Heart left ventricle (tissue), 16 donors: ENCODE results near the gene SOS1. TPM values are rescaled to one million over a fixed set of nuclear protein-coding genes. Genes with fewer than 3 reads are reported as not detected.

Source experiments
- ATAC-seq, 4 donors: fragments of 200-7000 bp; cut with Tn5 transposase; one replicate each; pipeline ENCODE4 v1.9.1; 2020 to 2022; ENCODE audit warnings: moderate library complexity in 4 of 4, mild to moderate bottlenecking in 3 of 4, moderate number of reproducible peaks in 1 of 4
- DNase-seq, 5 donors: peaks; one replicate each; pipeline ENCODE4 v3.0.0-alpha.2; 2020
- H3K27ac ChIP-seq, 12 donors: fragments of 200-600 bp; sonication (generic) in 4 of 12; one replicate each; pipeline versions ENCODE4 v1.5.0 to v1.8.0; 2016 to 2022; ENCODE audit warnings: mild to moderate bottlenecking in 2 of 12
- H3K27me3 ChIP-seq, 9 donors: fragments of 200-600 bp; sonication (generic) in 2 of 9; one replicate each; pipeline versions ENCODE4 v1.5.1 to v1.8.0; 2016 to 2022; ENCODE audit warnings: mild to moderate bottlenecking in 3 of 9
- H3K36me3 ChIP-seq, 9 donors: fragments of 200-600 bp; sonication (generic) in 2 of 9; one replicate each; pipeline versions ENCODE4 v1.5.0 to v1.8.0; 2018 to 2022; ENCODE audit warnings: mild to moderate bottlenecking in 2 of 9
- H3K4me1 ChIP-seq, 12 donors: fragments of 200-600 bp; sonication (generic) in 4 of 12; one replicate each; pipeline versions ENCODE4 v1.5.0 to v1.8.0; 2016 to 2022; ENCODE audit warnings: mild to moderate bottlenecking in 3 of 12
- H3K4me3 ChIP-seq, 12 donors: fragments of 200-600 bp; sonication (generic) in 4 of 12; one replicate each; pipeline versions ENCODE4 v1.5.0 to v1.8.0; 2017 to 2022; ENCODE audit warnings: mild to moderate bottlenecking in 9 of 12, moderate library complexity in 4 of 12
- H3K9me3 ChIP-seq, 12 donors: fragments of 200-600 bp; sonication (generic) in 4 of 12; one replicate each; pipeline versions ENCODE4 v1.5.0 to v1.8.0; 2016 to 2022; ENCODE audit warnings: mild to moderate bottlenecking in 1 of 12
- POLR2A ChIP-seq, 2 donors: fragments of 450-650 bp; IDR thresholded peaks; one replicate each; pipeline ENCODE4 v1.6.1; 2017; ENCODE audit warnings: antibody characterized with exemption in 2 of 2, mild to moderate bottlenecking in 2 of 2, moderate library complexity in 2 of 2
- WGBS, 4 donors: extraction: QIAGEN DNeasy Blood & Tissue Kit in 2 of 4; methylation state at CpG; one replicate each; pipeline versions ENCODE4 v1.1.5 to v1.1.7; 2013 to 2018; 5-methylcytosine and 5-hydroxymethylcytosine counted together
- intact Hi-C, 10 donors: fragments of 100-400 bp; cut with DNase I; formaldehyde crosslinking; loops; one replicate each; pipeline versions ENCODE4 v1.11.1 to v1.14.2; 2022
- polyA plus RNA-seq, 2 donors: library from polyadenylated mRNA; stranded (reverse); fragments of 200-250 nt; gene quantifications; one replicate each; pipeline ENCODE4 v1.2.3, GENCODE V29; 2013
- total RNA-seq, 9 donors: library from RNA; depleted of rRNA in 2 of 9; stranded (reverse); fragments of >200 nt in 2 of 9; fragmentation: NEBNext Ultra II Directional in 3 of 9; extraction: Animal tissue kit (Norgen Biotek cat#: 25700) in 3 of 9; gene quantifications; one replicate each; pipeline versions ENCODE4 v1.1.0 to v1.2.4, GENCODE V29; 2016 to 2023
- TF ChIP-seq, protein P1 (sequence below), 12 donors: fragments of 200-600 bp; sonication (generic) in 4 of 12; IDR thresholded peaks; one replicate each; pipeline versions ENCODE4 v1.5.0 to v1.8.0; 2018 to 2022; ENCODE audit warnings: antibody characterized with exemption in 12 of 12, mild to moderate bottlenecking in 5 of 12
- donor health status: ischemic (EF 13 %, LVEDD 7.1; RV severe dilation, severe dysfunction).
- donor health status: healthy with polysubstance abuse.
- donor health status: DM: no; HTN: yes; CAD: no.
- donor health status: DM: no; HTN: no; CAD: no.
- donor health status: ischemic (EF 25% LVEDD 6.9; RV normal size, moderate dysfunction).
- donor health status: ischemic (EF 25% LVEDD 5.7; RV mildly dilated, moderate dysfunction).
- donor health status: healthy.
- donor health status: DM: yes; HTN: yes; CAD: no.
- donor health status: ischemic (EF 35%, LVEDD 5.7; RV mildly dilated, moderate dysfunction).
- donor health status: nonischemic (EF 11% LVEDD 7.7; RV severe dilation, severe dysfunction).
- donor health status: DM: yes; HTN: yes; CAD: no.
- donor health status: PGD.
- donor health status: ischemic (EF 29% LVEDD 5.4; RV normal size, mild dysfunction).
- donor health status: nonischemic (EF 23%, LVEDD 6.1; RV moderate dilation, normal function).

SOS1 gene
- total and polyA plus RNA-seq, 11 donors = 4.7 to 54.5 (median 24.8) TPM

DNA sequence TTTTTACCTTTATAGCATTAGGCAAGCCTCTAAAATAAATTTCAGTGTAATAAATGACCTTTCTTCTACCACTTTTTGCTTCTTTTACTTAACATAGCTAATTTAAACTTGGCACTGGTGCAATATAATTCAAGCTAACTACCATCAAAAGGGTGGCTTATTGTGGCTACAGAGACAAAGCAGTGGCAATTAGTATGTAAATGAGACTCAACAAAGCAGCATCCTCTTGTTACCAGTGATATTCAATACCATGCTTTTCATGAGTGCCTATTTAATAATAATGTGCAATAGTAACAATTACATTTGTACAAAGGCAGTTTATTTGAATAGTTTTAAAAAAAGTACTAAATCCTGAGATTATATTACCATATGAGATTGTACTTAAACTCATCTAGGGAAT is 93.4 kb downstream of the SOS1 start:
- DNase-seq = no peak
- TF ChIP-seq, protein P1, sequence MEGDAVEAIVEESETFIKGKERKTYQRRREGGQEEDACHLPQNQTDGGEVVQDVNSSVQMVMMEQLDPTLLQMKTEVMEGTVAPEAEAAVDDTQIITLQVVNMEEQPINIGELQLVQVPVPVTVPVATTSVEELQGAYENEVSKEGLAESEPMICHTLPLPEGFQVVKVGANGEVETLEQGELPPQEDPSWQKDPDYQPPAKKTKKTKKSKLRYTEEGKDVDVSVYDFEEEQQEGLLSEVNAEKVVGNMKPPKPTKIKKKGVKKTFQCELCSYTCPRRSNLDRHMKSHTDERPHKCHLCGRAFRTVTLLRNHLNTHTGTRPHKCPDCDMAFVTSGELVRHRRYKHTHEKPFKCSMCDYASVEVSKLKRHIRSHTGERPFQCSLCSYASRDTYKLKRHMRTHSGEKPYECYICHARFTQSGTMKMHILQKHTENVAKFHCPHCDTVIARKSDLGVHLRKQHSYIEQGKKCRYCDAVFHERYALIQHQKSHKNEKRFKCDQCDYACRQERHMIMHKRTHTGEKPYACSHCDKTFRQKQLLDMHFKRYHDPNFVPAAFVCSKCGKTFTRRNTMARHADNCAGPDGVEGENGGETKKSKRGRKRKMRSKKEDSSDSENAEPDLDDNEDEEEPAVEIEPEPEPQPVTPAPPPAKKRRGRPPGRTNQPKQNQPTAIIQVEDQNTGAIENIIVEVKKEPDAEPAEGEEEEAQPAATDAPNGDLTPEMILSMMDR (IDR thresholded peaks at IDR 0.05) = no peak
- no peak for TF ChIP-seq POLR2A (IDR thresholded peaks at IDR 0.05)
- ATAC-seq = no peak
- Histone ChIP-seq H3K4me1 (no peaks in the 10 kb centered on the region), H3K27ac (no peak overlapping the region), H3K9me3 (no peaks in the 10 kb centered on the region), H3K27me3 (no peaks in the 10 kb centered on the region), H3K4me3 (no peak overlapping the region), H3K36me3 (peaks cover 0 to 62% (median 34%) of the 10 kb centered on the region in 9 donors)
- intact Hi-C loops = no loop called here

GRCh38 chr2:39024833-39025232 is 96.0 kb downstream of the SOS1 start:
- no peaks in the 10 kb centered on the region for H3K27me3 ChIP-seq
- H3K4me1 ChIP-seq = no peaks in the 10 kb centered on the region
- peaks cover 0 to 43% (median 21%) of the 10 kb centered on the region in 9 donors for H3K36me3 ChIP-seq
- ATAC-seq (no peak), DNase-seq (no peak)
- no peak overlapping the region for H3K27ac ChIP-seq
- H3K9me3 ChIP-seq = no peaks in the 10 kb centered on the region
- WGBS, 4 donors = 81 to 92% (median 90%) methylated on average over 4 of the region's 4 CpGs
- intact Hi-C loops = no loop called here
- H3K4me3 ChIP-seq = no peak overlapping the region
- TF ChIP-seq POLR2A (IDR thresholded peaks at IDR 0.05) = no peak
- TF ChIP-seq, protein P1 (IDR thresholded peaks at IDR 0.05) = no peak

GRCh38 chr2:39023649-39024048 is 97.2 kb downstream of the SOS1 start:
- intact Hi-C loops = no loop called here
- TF ChIP-seq, protein P1 (IDR thresholded peaks at IDR 0.05) = no peak
- TF ChIP-seq POLR2A (IDR thresholded peaks at IDR 0.05) = peak in 1 of 2 donors; percentile 47
- H3K4me1 ChIP-seq = no peaks in the 10 kb centered on the region
- H3K27ac ChIP-seq = peak overlapping the region in 10 of 12 donors; percentile 1 to 78 (median 56)
- no peaks in the 10 kb centered on the region for H3K27me3 ChIP-seq
- peak in 1 of 4 donors; percentile 52 for ATAC-seq
- H3K9me3 ChIP-seq = no peaks in the 10 kb centered on the region
- 69 to 76% (median 69%) methylated on average over 3 of the region's 3 CpGs for WGBS, 4 donors
- H3K4me3 ChIP-seq = peak overlapping the region in 8 of 12 donors; percentile 35 to 46 (median 42)
- peaks cover 0 to 33% (median 21%) of the 10 kb centered on the region in 9 donors for H3K36me3 ChIP-seq
- DNase-seq = no peak

GRCh38 chr2:39022642-39023235 is 98.1 kb downstream of the SOS1 start:
- H3K27ac ChIP-seq = peak overlapping the region in 11 of 12 donors; percentile 8 to 78 (median 51)
- intact Hi-C loops = no loop called here

More at GRCh38 chr2:39022642-39023235, 98.1 kb downstream of the SOS1 start:
- 67 to 74% (median 71%) methylated on average over 6 of the region's 6 CpGs for WGBS, 4 donors
- no peak for DNase-seq
- no peaks in the 10 kb centered on the region for H3K27me3 ChIP-seq
- peak overlapping the region; percentile 2 to 46 (median 38) for H3K4me3 ChIP-seq
- TF ChIP-seq, protein P1 (IDR thresholded peaks at IDR 0.05) = no peak
- no peak for TF ChIP-seq POLR2A (IDR thresholded peaks at IDR 0.05)
- peak in 1 of 4 donors; percentile 47 for ATAC-seq
- H3K4me1 ChIP-seq = peaks cover 0 to 4% (median under 1%) of the 10 kb centered on the region in 12 donors
- peaks cover 0 to 24% (median 14%) of the 10 kb centered on the region in 9 donors for H3K36me3 ChIP-seq
- no peaks in the 10 kb centered on the region for H3K9me3 ChIP-seq
